Mucosa of rectum (tissue), 2 donors: ENCODE data around the gene RNASE13.
A peak's percentile ranks its signal among the peaks of the same experiment; 100 is the strongest.
"Not testable (repeated sequence)": the region's sequence is repeated elsewhere in the genome, so short reads cannot be mapped to it uniquely, and the experiment has no call there.

Experiments used
- H3K27ac ChIP-seq, 2 donors: one replicate each; pipeline ENCODE4 v1.7.0; 2013; ENCODE audit warnings: inconsistent platforms in 2 of 2, low read depth in 2 of 2, low read length in 2 of 2
- H3K27me3 ChIP-seq, 2 donors: one replicate each; pipeline ENCODE4 v1.7.0; 2013; ENCODE audit warnings: low read length in 2 of 2; ENCODE audit not compliant: control insufficient read depth in 2 of 2, insufficient read depth in 2 of 2
- H3K36me3 ChIP-seq, 2 donors: one replicate each; pipeline ENCODE4 v1.7.0; 2013; ENCODE audit warnings: low read length in 2 of 2; ENCODE audit not compliant: control insufficient read depth in 2 of 2, insufficient read depth in 2 of 2
- H3K4me1 ChIP-seq, 2 donors: one replicate each; pipeline ENCODE4 v1.7.0; 2013; ENCODE audit warnings: low read length in 2 of 2, mild to moderate bottlenecking in 1 of 2; ENCODE audit not compliant: control insufficient read depth in 2 of 2, insufficient read depth in 2 of 2
- H3K4me3 ChIP-seq, 2 donors: one replicate each; pipeline ENCODE4 v1.7.0; 2013; ENCODE audit warnings: low read length in 2 of 2
- H3K9ac ChIP-seq, 2 donors: one replicate each; pipeline ENCODE4 v1.7.0; 2013; ENCODE audit warnings: low read length in 2 of 2, low read depth in 1 of 2, mild to moderate bottlenecking in 1 of 2
- H3K9me3 ChIP-seq, 2 donors: one replicate each; pipeline ENCODE4 v1.7.0; 2013; ENCODE audit warnings: low read length in 2 of 2; ENCODE audit not compliant: control insufficient read depth in 2 of 2
- donor health status: healthy.
- donor health status: Normal muscosa, but diverticular disease.

RNASE13 gene

GRCh38 chr14:21042918-21043317 is 8.3 kb upstream of the RNASE13 start:
- peak overlapping the region in 1 of 2 donors; percentile 24 for H3K27ac ChIP-seq
- no peak overlapping the region for H3K9ac ChIP-seq
- H3K9me3 ChIP-seq, result no peaks in the 10 kb centered on the region
- no peak overlapping the region for H3K4me3 ChIP-seq
- H3K27me3 ChIP-seq, result no peaks in the 10 kb centered on the region
- H3K36me3 ChIP-seq, result no peaks in the 10 kb centered on the region
- peaks cover 25 to 34% of the 10 kb centered on the region in 2 donors for H3K4me1 ChIP-seq

GRCh38 chr14:21041676-21042433 is 7.2 kb upstream of the RNASE13 start, which contains the start of gene RNASE7:
TSS of gene RNASE7 (plus strand) at chr14:21042362. CDS start at chr14:21042993, 631 bp downstream.
- no peaks in the 10 kb centered on the region for H3K36me3 ChIP-seq
- H3K4me3 ChIP-seq, result no peak within 1 kb of the TSS
- no peak within 1 kb of the TSS for H3K9ac ChIP-seq
- H3K27ac ChIP-seq, result peak within 1 kb of the TSS in 1 of 2 donors; percentile 24
- no peaks in the 10 kb centered on the region for H3K27me3 ChIP-seq
- H3K4me1 ChIP-seq, result peaks cover 25 to 34% of the 10 kb centered on the region in 2 donors
- no peaks in the 10 kb centered on the region for H3K9me3 ChIP-seq

GRCh38 chr14:21040941-21041340 is 6.3 kb upstream of the RNASE13 start:
- H3K36me3 ChIP-seq, H3K4me3 ChIP-seq, H3K27me3 ChIP-seq, H3K9me3 ChIP-seq, H3K27ac ChIP-seq, H3K9ac ChIP-seq: not testable (repeated sequence)
- H3K4me1 ChIP-seq, result peaks cover 25 to 34% of the 10 kb centered on the region in 2 donors

GRCh38 chr14:21040370-21040925 is 5.8 kb upstream of the RNASE13 start:
- no peaks in the 10 kb centered on the region for H3K9me3 ChIP-seq
- H3K27me3 ChIP-seq, result no peaks in the 10 kb centered on the region
- no peak overlapping the region for H3K9ac ChIP-seq
- no peak overlapping the region for H3K4me3 ChIP-seq
- no peaks in the 10 kb centered on the region for H3K36me3 ChIP-seq
- peaks cover 25 to 34% of the 10 kb centered on the region in 2 donors for H3K4me1 ChIP-seq
- H3K27ac ChIP-seq, result no peak overlapping the region

- H3K27ac ChIP-seq, result peak overlapping the region; percentile 36 to 68
Observed at GRCh38 chr14:21039585-21040369, 5.2 kb upstream of the RNASE13 start.

GRCh38 chr14:21038441-21039422 is 4.1 kb upstream of the RNASE13 start:
- H3K36me3 ChIP-seq, result no peaks in the 10 kb centered on the region
- peak overlapping the region in 1 of 2 donors; percentile 34 for H3K4me3 ChIP-seq
- H3K9ac ChIP-seq, result peak overlapping the region; percentile 7 to 31
- H3K9me3 ChIP-seq, result no peaks in the 10 kb centered on the region
- H3K27ac ChIP-seq, result peak overlapping the region; percentile 36 to 68
- H3K27me3 ChIP-seq, result no peaks in the 10 kb centered on the region
- peaks cover 23 to 29% of the 10 kb centered on the region in 2 donors for H3K4me1 ChIP-seq

More at GRCh38 chr14:21039585-21040369, 5.2 kb upstream of the RNASE13 start:
- Histone ChIP-seq H3K4me1 (peaks cover 25 to 34% of the 10 kb centered on the region in 2 donors), H3K36me3 (no peaks in the 10 kb centered on the region), H3K27me3 (no peaks in the 10 kb centered on the region), H3K9me3 (no peaks in the 10 kb centered on the region), H3K4me3 (no peak overlapping the region), H3K9ac (peak overlapping the region in 1 of 2 donors; percentile 31)

- H3K4me3 ChIP-seq, result no peak overlapping the region
- no peaks in the 10 kb centered on the region for H3K36me3 ChIP-seq
- peaks cover 14 to 15% of the 10 kb centered on the region in 2 donors for H3K4me1 ChIP-seq
- no peaks in the 10 kb centered on the region for H3K27me3 ChIP-seq
- H3K9me3 ChIP-seq, result no peaks in the 10 kb centered on the region
- H3K27ac ChIP-seq, result no peak overlapping the region
- H3K9ac ChIP-seq, result no peak overlapping the region
Observed at GRCh38 chr14:21037156-21037555, 2.5 kb upstream of the RNASE13 start.

GRCh38 chr14:21036751-21037150 is 2.1 kb upstream of the RNASE13 start:
- Histone ChIP-seq H3K27ac (no peak overlapping the region), H3K9ac (no peak overlapping the region), H3K4me1 (peaks cover 14 to 15% of the 10 kb centered on the region in 2 donors), H3K27me3 (no peaks in the 10 kb centered on the region), H3K4me3 (no peak overlapping the region), H3K36me3 (no peaks in the 10 kb centered on the region), H3K9me3 (no peaks in the 10 kb centered on the region)

- Histone ChIP-seq H3K4me1 (no peaks in the 10 kb centered on the region), H3K27me3 (no peaks in the 10 kb centered on the region)
Observed at GRCh38 chr14:21033133-21033698, 1.4 kb downstream of the RNASE13 start.

More at GRCh38 chr14:21033133-21033698, 1.4 kb downstream of the RNASE13 start:
- Histone ChIP-seq H3K4me3 (no peak overlapping the region), H3K9me3 (no peaks in the 10 kb centered on the region), H3K27ac (no peak overlapping the region), H3K9ac (no peak overlapping the region), H3K36me3 (no peaks in the 10 kb centered on the region)
